Spleen (tissue), 11 donors: ENCODE data around the gene TSKS. TPM values are rescaled to one million over a fixed set of nuclear protein-coding genes. Genes with fewer than 3 reads are reported as not detected.
A peak's percentile ranks its signal among the peaks of the same experiment; 100 is the strongest.

ENCODE experiments used
- DNase-seq: peaks from one replicate; pipeline ENCODE4 v3.0.0-alpha.2; 2020
- H3K27ac ChIP-seq, 8 donors: fragments of 200-600 bp; sonication (generic) in 7 of 8; 1 replicate in 4 of 8; 2 replicates in 4 of 8; pipeline versions ENCODE4 v1.5.0 to v1.8.0; 2016 to 2021; ENCODE audit warnings: inconsistent platforms in 4 of 8, mild to moderate bottlenecking in 4 of 8, moderate library complexity in 1 of 8
- H3K27me3 ChIP-seq, 7 donors: fragments of 200-600 bp; sonication (generic) in 6 of 7; replicated peaks in 1 of 7; 1 replicate in 4 of 7; 2 replicates in 3 of 7; pipeline versions ENCODE4 v1.5.0 to v1.8.0; 2016 to 2021; ENCODE audit warnings: inconsistent platforms in 3 of 7, mild to moderate bottlenecking in 1 of 7
- H3K36me3 ChIP-seq, 6 donors: fragments of 200-600 bp; sonication (generic) in 5 of 6; 1 replicate in 4 of 6; 2 replicates in 2 of 6; pipeline versions ENCODE4 v1.5.0 to v1.8.0; 2016 to 2021; ENCODE audit warnings: inconsistent platforms in 2 of 6
- H3K4me1 ChIP-seq, 6 donors: fragments of 200-600 bp; sonication (generic) in 5 of 6; 1 replicate in 3 of 6; 2 replicates in 3 of 6; pipeline versions ENCODE4 v1.5.0 to v1.8.0; 2016 to 2021; ENCODE audit warnings: inconsistent platforms in 3 of 6
- H3K4me3 ChIP-seq, 8 donors: fragments of 200-600 bp; sonication (generic) in 7 of 8; 1 replicate in 4 of 8; 2 replicates in 4 of 8; pipeline versions ENCODE4 v1.5.0 to v1.8.0; 2016 to 2021; ENCODE audit warnings: inconsistent platforms in 4 of 8, mild to moderate bottlenecking in 4 of 8, moderate library complexity in 2 of 8
- H3K9me3 ChIP-seq, 8 donors: fragments of 200-600 bp; sonication (generic) in 7 of 8; 1 replicate in 4 of 8; 2 replicates in 4 of 8; pipeline versions ENCODE4 v1.5.0 to v1.8.0; 2016 to 2021; ENCODE audit warnings: inconsistent platforms in 4 of 8
- POLR2A ChIP-seq, 3 donors: fragments of 450-650 bp; IDR thresholded peaks; one replicate each; pipeline ENCODE4 v1.5.1; 2017; ENCODE audit warnings: antibody characterized with exemption in 3 of 3, mild to moderate bottlenecking in 1 of 3
- POLR2AphosphoS5 ChIP-seq, 3 donors: sonication (generic); formaldehyde crosslinking; IDR thresholded peaks; one replicate each; pipeline ENCODE4 v1.5.1; 2017; ENCODE audit warnings: antibody characterized with exemption in 3 of 3
- WGBS, 5 donors: extraction: QIAGEN DNeasy Blood & Tissue Kit in 3 of 5; methylation state at CpG; one replicate each; pipeline versions ENCODE4 v1.1.5 to v1.1.7; 2013 to 2018; 5-methylcytosine and 5-hydroxymethylcytosine counted together
- intact Hi-C: fragments of 100-400 bp; cut with DNase I; formaldehyde crosslinking; loops from one replicate; pipeline ENCODE4 v1.15.0; 2023; ENCODE audit warnings: low total_unique reads
- polyA plus RNA-seq, 3 donors: library from polyadenylated mRNA; stranded (reverse); fragments of 200-250 nt; gene quantifications; one replicate each; pipeline ENCODE4 v1.2.1, GENCODE V29; 2013
- total RNA-seq, 7 donors: library from RNA; depleted of rRNA in 3 of 7; stranded (reverse); fragments of >200 nt in 3 of 7; fragmentation: NEBNext Ultra II Directional in 4 of 7; extraction: Animal tissue kit (Norgen Biotek cat#: 25700) in 4 of 7; gene quantifications; one replicate each; pipeline versions ENCODE4 v1.1.0 to v1.2.1, GENCODE V29; 2016 to 2021
- TF ChIP-seq, protein P1 (sequence below), 11 experiments: fragments of 200-600 bp in 7 of 11; fragments of 450-650 bp in 4 of 11; sonication (generic) in 4 of 11; IDR thresholded peaks in 8 of 11; conservative IDR thresholded peaks in 3 of 11; 1 replicate in 7 of 11; 2 replicates in 4 of 11; pipeline versions ENCODE4 v1.4.0 to v1.8.0; 2016 to 2021; ENCODE audit warnings: antibody characterized with exemption in 11 of 11, inconsistent platforms in 4 of 11, mild to moderate bottlenecking in 1 of 11
- donor health status: healthy with polysubstance abuse.
- donor health status: DM: no; HTN: no; CAD: no; lungs with moderate emphysema.
- donor health status: DM: no; HTN: no; CAD: no.
- donor health status: Bipolar disorder and iron deficiency.
- donor health status: healthy.
- donor health status: DM: no; HTN: no; CAD: no.
- donor health status: DM: yes; HTN: yes; CAD: no.

Gene TSKS
- total and polyA plus RNA-seq, 10 donors, result 0.26 to 2.1 (median 0.88) TPM; not detected in 4

DNA sequence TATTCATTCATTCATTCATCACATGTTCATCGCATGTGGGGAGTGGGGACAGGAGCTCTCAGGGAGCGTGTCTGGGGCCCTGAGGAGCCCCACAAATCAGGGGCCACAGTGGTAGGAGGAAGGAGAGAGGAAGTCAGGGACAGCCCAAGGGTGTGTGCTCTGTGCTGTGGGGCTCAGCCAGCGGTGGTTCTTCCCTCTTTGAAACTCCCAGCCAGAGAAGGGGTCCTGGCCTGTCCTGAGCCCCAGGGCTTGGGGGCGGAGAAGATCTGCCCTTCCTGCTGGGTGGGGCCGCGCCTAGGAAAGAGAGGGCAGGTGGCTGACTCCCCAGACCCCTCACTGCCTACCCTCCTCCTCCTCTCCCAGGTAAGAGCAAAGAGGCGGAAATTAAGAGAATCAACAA, 18.3 kb upstream of the TSKS start:
- Histone ChIP-seq H3K4me3 (peak overlapping the region in 1 of 8 donors; percentile 16), H3K9me3 (no peaks in the 10 kb centered on the region), H3K27ac (peak overlapping the region in 5 of 8 donors; percentile 61 to 81 (median 76)), H3K27me3 (no peaks in the 10 kb centered on the region), H3K4me1 (peaks cover 6 to 66% (median 21%) of the 10 kb centered on the region in 6 donors), H3K36me3 (peaks cover 0 to 82% (median 36%) of the 10 kb centered on the region in 6 donors)
- intact Hi-C loops, result no loop called here
- DNase-seq, result no peak
- TF ChIP-seq POLR2AphosphoS5 (IDR thresholded peaks at IDR 0.05), result peak in 1 of 3 donors; percentile 7
- TF ChIP-seq, protein P1, sequence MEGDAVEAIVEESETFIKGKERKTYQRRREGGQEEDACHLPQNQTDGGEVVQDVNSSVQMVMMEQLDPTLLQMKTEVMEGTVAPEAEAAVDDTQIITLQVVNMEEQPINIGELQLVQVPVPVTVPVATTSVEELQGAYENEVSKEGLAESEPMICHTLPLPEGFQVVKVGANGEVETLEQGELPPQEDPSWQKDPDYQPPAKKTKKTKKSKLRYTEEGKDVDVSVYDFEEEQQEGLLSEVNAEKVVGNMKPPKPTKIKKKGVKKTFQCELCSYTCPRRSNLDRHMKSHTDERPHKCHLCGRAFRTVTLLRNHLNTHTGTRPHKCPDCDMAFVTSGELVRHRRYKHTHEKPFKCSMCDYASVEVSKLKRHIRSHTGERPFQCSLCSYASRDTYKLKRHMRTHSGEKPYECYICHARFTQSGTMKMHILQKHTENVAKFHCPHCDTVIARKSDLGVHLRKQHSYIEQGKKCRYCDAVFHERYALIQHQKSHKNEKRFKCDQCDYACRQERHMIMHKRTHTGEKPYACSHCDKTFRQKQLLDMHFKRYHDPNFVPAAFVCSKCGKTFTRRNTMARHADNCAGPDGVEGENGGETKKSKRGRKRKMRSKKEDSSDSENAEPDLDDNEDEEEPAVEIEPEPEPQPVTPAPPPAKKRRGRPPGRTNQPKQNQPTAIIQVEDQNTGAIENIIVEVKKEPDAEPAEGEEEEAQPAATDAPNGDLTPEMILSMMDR (IDR thresholded peaks at IDR 0.05 in 8 of 11, conservative IDR thresholded peaks at IDR 0.05 in 3 of 11), result no peak
- TF ChIP-seq POLR2A (IDR thresholded peaks at IDR 0.05), result no peak
- WGBS, 5 donors, result 67 to 93% (median 83%) methylated on average over 7 of the region's 7 CpGs

DNA sequence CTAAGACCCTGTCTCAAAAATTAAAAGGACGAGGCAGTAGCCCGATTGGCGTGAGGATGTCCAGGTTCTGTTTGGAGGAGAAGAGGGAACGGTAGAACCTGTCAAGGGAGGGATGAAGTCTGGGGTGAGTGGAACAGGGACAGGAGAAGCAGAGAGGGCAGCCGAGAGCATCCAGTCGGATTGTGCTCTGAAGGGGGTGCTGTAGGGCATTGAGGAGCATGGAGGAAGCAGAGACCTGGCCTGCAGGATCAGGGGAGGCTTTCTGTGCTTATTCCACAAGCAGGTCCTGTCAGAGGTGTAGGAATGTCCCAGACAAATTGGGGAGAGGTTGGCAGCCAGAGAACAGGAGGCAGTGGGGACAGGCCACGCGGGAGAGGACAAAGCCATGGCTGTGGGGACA, 17.8 kb upstream of the TSKS start:
- Histone ChIP-seq H3K36me3 (peaks cover 0 to 82% (median 32%) of the 10 kb centered on the region in 6 donors), H3K9me3 (no peaks in the 10 kb centered on the region), H3K27ac (peak overlapping the region in 6 of 8 donors; percentile 26 to 81 (median 73)), H3K4me3 (peak overlapping the region in 1 of 8 donors; percentile 16), H3K4me1 (peaks cover 7 to 66% (median 22%) of the 10 kb centered on the region in 6 donors), H3K27me3 (no peaks in the 10 kb centered on the region)
- TF ChIP-seq POLR2A (IDR thresholded peaks at IDR 0.05) (no peak), POLR2AphosphoS5 (IDR thresholded peaks at IDR 0.05) (no peak)
- TF ChIP-seq, protein P1 (IDR thresholded peaks at IDR 0.05 in 8 of 11, conservative IDR thresholded peaks at IDR 0.05 in 3 of 11), result no peak
- 90 to 94% (median 92%) methylated on average over 8 of the region's 8 CpGs for WGBS, 5 donors
- DNase-seq, result no peak
- intact Hi-C loops, result no loop called here

DNA sequence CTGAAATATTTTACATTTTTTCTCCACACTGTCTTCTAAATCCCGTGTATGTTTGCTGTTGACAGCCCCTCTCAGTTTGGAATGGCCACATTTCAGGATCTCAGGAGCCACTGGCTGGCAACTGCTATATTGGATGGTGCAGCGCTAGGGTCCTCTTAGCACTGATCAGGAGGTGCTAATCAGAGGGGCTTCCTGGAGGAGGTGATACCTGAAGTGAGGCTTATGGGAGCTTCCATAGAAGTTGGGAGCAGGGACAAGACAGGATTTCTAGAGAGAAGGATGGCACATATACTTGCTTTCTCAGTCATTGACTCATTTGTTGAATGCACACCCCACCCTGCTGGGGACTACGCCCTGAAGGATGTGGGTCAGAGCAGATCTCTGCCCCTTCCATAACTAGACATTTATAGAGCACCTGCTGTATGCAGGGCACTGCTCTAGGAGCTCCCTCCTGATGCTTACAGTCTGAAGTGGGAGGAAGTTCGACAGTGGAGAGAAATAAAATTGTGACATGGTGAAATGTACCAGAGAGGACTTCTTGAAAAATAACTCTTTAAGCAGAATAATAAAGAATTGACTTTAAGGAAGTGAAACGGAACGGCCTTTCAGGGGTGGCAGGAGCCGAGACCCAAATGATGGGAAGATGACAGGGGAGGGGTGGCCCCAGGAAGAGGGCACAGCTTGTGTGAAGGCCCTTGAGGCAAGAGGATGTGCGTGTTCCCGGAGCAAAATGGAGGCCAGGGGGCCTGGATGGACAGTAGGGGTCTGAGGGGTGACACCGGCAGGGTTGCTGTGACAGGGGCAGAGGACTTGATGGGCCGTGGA, 16.8 kb upstream of the TSKS start:
- 62 to 67% (median 65%) methylated on average over 11 of the region's 11 CpGs for WGBS, 5 donors
- DNase-seq, result no peak
- intact Hi-C loops, result no loop called here
- no peak for TF ChIP-seq POLR2A (IDR thresholded peaks at IDR 0.05)
- TF ChIP-seq, protein P1 (IDR thresholded peaks at IDR 0.05 in 8 of 11, conservative IDR thresholded peaks at IDR 0.05 in 3 of 11), result no peak
- peak; percentile 37 to 49 (median 43) for TF ChIP-seq POLR2AphosphoS5 (IDR thresholded peaks at IDR 0.05)
- Histone ChIP-seq H3K27ac (peak overlapping the region in 6 of 8 donors; percentile 26 to 81 (median 73)), H3K27me3 (no peaks in the 10 kb centered on the region), H3K36me3 (peaks cover 0 to 82% (median 23%) of the 10 kb centered on the region in 6 donors), H3K4me3 (no peak overlapping the region), H3K4me1 (peaks cover 7 to 67% (median 30%) of the 10 kb centered on the region in 6 donors), H3K9me3 (no peaks in the 10 kb centered on the region)

DNA sequence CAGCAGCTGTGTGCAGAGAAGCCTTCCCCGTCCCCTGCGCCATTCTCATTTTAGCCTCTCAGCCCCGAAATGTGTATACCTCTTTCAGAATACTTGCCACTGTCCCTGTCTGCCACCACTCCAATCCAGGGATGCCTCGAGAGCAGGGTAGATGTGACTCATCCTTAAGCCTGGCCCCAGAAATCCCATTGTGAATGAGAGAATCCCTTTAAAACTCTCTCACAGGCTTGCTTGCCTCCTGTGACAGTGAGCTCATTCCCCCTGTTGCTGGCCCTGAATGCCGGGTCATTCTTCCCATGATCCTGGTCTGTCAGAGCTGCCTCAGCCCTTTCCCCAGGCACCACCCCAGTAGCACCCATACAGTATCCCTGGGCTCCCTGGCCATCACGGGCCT, 13.3 kb upstream of the TSKS start:
- DNase-seq, result no peak
- Histone ChIP-seq H3K36me3 (peaks cover 0 to 80% (median 0%) of the 10 kb centered on the region in 6 donors), H3K4me1 (peaks cover 7 to 96% (median 41%) of the 10 kb centered on the region in 6 donors), H3K27me3 (no peaks in the 10 kb centered on the region), H3K9me3 (no peaks in the 10 kb centered on the region), H3K27ac (peak overlapping the region in 3 of 8 donors; percentile 28 to 42 (median 33)), H3K4me3 (no peak overlapping the region)
- intact Hi-C loops, result no loop called here
- WGBS, 5 donors, result 85 to 97% (median 94%) methylated on average over 6 of the region's 6 CpGs
- TF ChIP-seq POLR2A (IDR thresholded peaks at IDR 0.05), result no peak
- TF ChIP-seq POLR2AphosphoS5 (IDR thresholded peaks at IDR 0.05), result no peak
- TF ChIP-seq, protein P1 (IDR thresholded peaks at IDR 0.05 in 8 of 11, conservative IDR thresholded peaks at IDR 0.05 in 3 of 11), result no peak
